Mucosa of descending colon (tissue), 3 donors: ENCODE measurements around the gene ZNF845. TPM values are rescaled to one million over a fixed set of nuclear protein-coding genes. Genes with fewer than 3 reads are reported as not detected.

ENCODE experiments used
- ATAC-seq: fragments of 200-7000 bp; cut with Tn5 transposase; one replicate; pipeline ENCODE4 v1.9.1; 2020; ENCODE audit warnings: mild to moderate bottlenecking, moderate library complexity
- DNase-seq, 3 donors: peaks; one replicate each; pipeline ENCODE4 v3.0.0-alpha.2; 2020
- H3K36me3 ChIP-seq: fragments of 200-600 bp; one replicate; pipeline ENCODE4 v1.8.0; 2021; ENCODE audit warnings: low read depth, mild to moderate bottlenecking
- H3K4me1 ChIP-seq: fragments of 200-600 bp; one replicate; pipeline ENCODE4 v1.8.0; 2021; ENCODE audit warnings: low read depth, mild to moderate bottlenecking
- H3K4me3 ChIP-seq: fragments of 200-600 bp; one replicate; pipeline ENCODE4 v1.8.0; 2021; ENCODE audit warnings: mild to moderate bottlenecking
- H3K9me3 ChIP-seq: fragments of 200-600 bp; one replicate; pipeline ENCODE4 v1.8.0; 2021; ENCODE audit warnings: mild to moderate bottlenecking
- intact Hi-C, 2 donors: fragments of 100-400 bp; cut with DNase I in 1 of 2; cut with micrococcal nuclease in 1 of 2; formaldehyde crosslinking; loops; one replicate each; pipeline versions ENCODE4 v1.11.0 to v1.11.1; 2022; cut with DNase I, micrococcal nuclease
- total RNA-seq, 3 donors: library from RNA; stranded (reverse); fragmentation: NEBNext Ultra II Directional in 2 of 3; extraction: Animal tissue kit (Norgen Biotek cat#: 25700) in 2 of 3; gene quantifications; one replicate each; pipeline versions ENCODE4 v1.2.1 to v1.2.4, GENCODE V29; 2021 to 2023
- TF ChIP-seq, protein P1 (sequence below): fragments of 200-600 bp; IDR thresholded peaks from one replicate; pipeline ENCODE4 v1.8.0; 2022; ENCODE audit warnings: antibody characterized with exemption, mild to moderate bottlenecking
- donor health status: DM: no; HTN: no; CAD: no; lungs with moderate emphysema.
- donor health status: DM: no; HTN: no; CAD: no.
- donor health status: DM: no; HTN: yes; CAD: no.

The ZNF845 gene
- total RNA-seq, 3 donors from 2014 or later, result 6.1 to 7.9 (median 7.6) TPM

GRCh38 chr19:53372196-53372595 is 38.6 kb downstream of the ZNF845 start:
- no peak for DNase-seq
- Histone ChIP-seq H3K9me3 (peaks cover 18% of the 10 kb centered on the region), H3K4me1 (no peaks in the 10 kb centered on the region)

DNA sequence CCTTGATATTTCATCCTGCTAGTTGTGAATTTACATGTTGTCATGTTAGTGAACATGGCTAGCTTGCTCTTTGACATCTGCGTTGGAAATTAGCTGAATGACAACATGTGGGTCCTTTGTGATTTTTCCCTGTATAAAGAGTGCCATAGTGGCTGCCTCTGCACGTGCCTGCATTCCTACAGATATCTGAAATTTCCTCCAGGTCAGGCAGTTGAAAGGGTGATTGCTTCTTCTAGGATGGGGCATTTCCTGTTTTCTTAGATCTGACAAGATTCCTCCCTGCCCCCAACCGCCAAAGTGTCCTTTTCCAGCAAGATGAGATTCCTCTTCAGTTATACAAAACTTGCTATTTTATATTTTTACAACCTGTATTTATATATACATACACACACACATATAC is 40.7 kb downstream of the ZNF845 start:
- peaks cover 11% of the 10 kb centered on the region for H3K36me3 ChIP-seq
- peaks cover 39% of the 10 kb centered on the region for H3K9me3 ChIP-seq
- intact Hi-C loops, result no loop called here
- no peak overlapping the region for H3K4me3 ChIP-seq
- ATAC-seq (no peak), DNase-seq (no peak)
- TF ChIP-seq, protein P1, sequence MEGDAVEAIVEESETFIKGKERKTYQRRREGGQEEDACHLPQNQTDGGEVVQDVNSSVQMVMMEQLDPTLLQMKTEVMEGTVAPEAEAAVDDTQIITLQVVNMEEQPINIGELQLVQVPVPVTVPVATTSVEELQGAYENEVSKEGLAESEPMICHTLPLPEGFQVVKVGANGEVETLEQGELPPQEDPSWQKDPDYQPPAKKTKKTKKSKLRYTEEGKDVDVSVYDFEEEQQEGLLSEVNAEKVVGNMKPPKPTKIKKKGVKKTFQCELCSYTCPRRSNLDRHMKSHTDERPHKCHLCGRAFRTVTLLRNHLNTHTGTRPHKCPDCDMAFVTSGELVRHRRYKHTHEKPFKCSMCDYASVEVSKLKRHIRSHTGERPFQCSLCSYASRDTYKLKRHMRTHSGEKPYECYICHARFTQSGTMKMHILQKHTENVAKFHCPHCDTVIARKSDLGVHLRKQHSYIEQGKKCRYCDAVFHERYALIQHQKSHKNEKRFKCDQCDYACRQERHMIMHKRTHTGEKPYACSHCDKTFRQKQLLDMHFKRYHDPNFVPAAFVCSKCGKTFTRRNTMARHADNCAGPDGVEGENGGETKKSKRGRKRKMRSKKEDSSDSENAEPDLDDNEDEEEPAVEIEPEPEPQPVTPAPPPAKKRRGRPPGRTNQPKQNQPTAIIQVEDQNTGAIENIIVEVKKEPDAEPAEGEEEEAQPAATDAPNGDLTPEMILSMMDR, result no peak
- no peaks in the 10 kb centered on the region for H3K4me1 ChIP-seq

More at GRCh38 chr19:53372196-53372595, 38.6 kb downstream of the ZNF845 start:
- H3K36me3 ChIP-seq, result peaks cover 5% of the 10 kb centered on the region
- intact Hi-C loops, result no loop called here
- TF ChIP-seq, protein P1, result no peak
- H3K4me3 ChIP-seq, result no peak overlapping the region
- ATAC-seq, result no peak

DNA sequence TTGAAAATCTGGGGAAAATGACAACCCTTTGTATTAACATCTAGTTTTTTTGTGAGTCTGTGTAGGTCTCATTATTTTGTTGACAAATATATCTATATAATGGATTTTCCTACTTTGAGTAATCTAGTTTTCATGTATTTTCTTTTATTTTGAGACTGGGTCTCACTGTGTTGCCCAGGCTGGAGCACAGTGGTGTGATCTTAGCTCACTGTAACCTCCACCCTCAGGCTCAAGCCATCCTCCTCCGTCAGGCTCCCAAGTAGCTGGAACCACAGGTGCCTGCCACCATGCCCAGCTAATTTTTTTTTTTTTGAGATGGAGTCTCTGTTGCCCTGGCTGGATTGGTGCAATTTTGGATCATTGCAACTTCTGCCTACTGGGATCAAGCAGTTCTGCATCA is 41.2 kb downstream of the ZNF845 start:
- DNase-seq (no peak), ATAC-seq (no peak)
- H3K36me3 ChIP-seq, result peaks cover 15% of the 10 kb centered on the region
- H3K4me3 ChIP-seq, result no peak overlapping the region
- intact Hi-C loops, result no loop called here
- no peaks in the 10 kb centered on the region for H3K4me1 ChIP-seq
- TF ChIP-seq, protein P1, result no peak
- peaks cover 43% of the 10 kb centered on the region for H3K9me3 ChIP-seq

DNA sequence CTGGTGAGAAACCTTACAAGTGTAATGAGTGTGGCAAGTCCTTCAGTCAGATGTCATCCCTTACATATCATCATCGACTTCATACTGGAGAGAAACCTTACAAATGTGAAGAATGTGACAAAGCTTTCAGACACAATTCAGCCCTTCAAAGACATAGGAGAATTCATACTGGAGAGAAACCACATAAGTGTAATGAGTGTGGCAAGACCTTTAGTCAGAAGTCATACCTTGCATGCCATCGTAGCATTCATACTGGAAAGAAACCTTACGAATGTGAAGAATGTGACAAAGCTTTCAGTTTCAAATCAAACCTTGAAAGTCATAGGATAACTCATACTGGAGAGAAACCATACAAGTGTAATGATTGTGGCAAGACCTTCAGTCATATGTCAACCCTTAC is 47.8 kb downstream of the ZNF845 start:
- no peak for ATAC-seq
- peaks cover 17% of the 10 kb centered on the region for H3K36me3 ChIP-seq
- no peak overlapping the region for H3K4me3 ChIP-seq
- H3K4me1 ChIP-seq, result no peaks in the 10 kb centered on the region
- intact Hi-C loops, result no loop called here
- peaks cover 100% of the 10 kb centered on the region for H3K9me3 ChIP-seq
- TF ChIP-seq, protein P1, result no peak
- no peak for DNase-seq

GRCh38 chr19:53388168-53388567 is 54.6 kb downstream of the ZNF845 start:
- no peak overlapping the region for H3K4me3 ChIP-seq
- H3K36me3 ChIP-seq, result no peaks in the 10 kb centered on the region
- H3K9me3 ChIP-seq, result peaks cover 73% of the 10 kb centered on the region
- intact Hi-C loops, result no loop called here
- ATAC-seq (no peak), DNase-seq (no peak)
- TF ChIP-seq, protein P1, result no peak
- H3K4me1 ChIP-seq, result no peaks in the 10 kb centered on the region

- ATAC-seq (no peak), DNase-seq (no peak)
- TF ChIP-seq, protein P1, result no peak
- Histone ChIP-seq H3K36me3 (no peaks in the 10 kb centered on the region), H3K4me1 (no peaks in the 10 kb centered on the region), H3K4me3 (no peak overlapping the region), H3K9me3 (peaks cover 66% of the 10 kb centered on the region)
- intact Hi-C loops, result no loop called here
Measured at GRCh38 chr19:53388904-53389303, 55.4 kb downstream of the ZNF845 start.
